Measurements from ENCODE around the gene CBFA2T3. TPM values are rescaled to one million over a fixed set of nuclear protein-coding genes. Genes with fewer than 3 reads are reported as not detected.

The CBFA2T3 gene
- polyA plus RNA-seq, 1 experiment, result not detected

GRCh38 chr16:88875703-88876234 lies 101.2 kb downstream of the CBFA2T3 start:
- Histone ChIP-seq H3K27me3 (ENCODE audit: control insufficient read depth, insufficient read depth, low read length) (peaks cover 41% of the 10 kb centered on the region), H3K4me3 (ENCODE audit: low read depth, low read length) (no peak overlapping the region), H3K27ac (ENCODE audit: low read depth, low read length) (no peak overlapping the region), H3K9me3 (ENCODE audit: control insufficient read depth, insufficient read depth, low read length) (peaks cover 4% of the 10 kb centered on the region; the same call in 1 of the 2 replicates)
- ChIA-PET CTCF (no interaction called here), POLR2A (no interaction called here)
- DNase-seq (ENCODE audit: low read depth, low spot score), result no peak
- no peak for TF ChIP-seq CTCF (IDR thresholded peaks at IDR 0.05; ENCODE audit: low read depth, low read length)

- POLR2A ChIA-PET, result no interaction called here
- H3K27me3 ChIP-seq (ENCODE audit: control insufficient read depth, insufficient read depth, low read length), result peaks cover 43% of the 10 kb centered on the region
Measured at GRCh38 chr16:88874938-88875599, 101.9 kb downstream of the CBFA2T3 start.

GRCh38 chr16:88872650-88873331 lies 104.2 kb downstream of the CBFA2T3 start:
- Histone ChIP-seq H3K27ac (ENCODE audit: low read depth, low read length) (no peak overlapping the region), H3K9me3 (ENCODE audit: control insufficient read depth, insufficient read depth, low read length) (peaks cover 4% of the 10 kb centered on the region; the same call in 1 of the 2 replicates), H3K27me3 (ENCODE audit: control insufficient read depth, insufficient read depth, low read length) (peaks cover 41% of the 10 kb centered on the region), H3K4me3 (ENCODE audit: low read depth, low read length) (no peak overlapping the region)
- TF ChIP-seq CTCF (IDR thresholded peaks at IDR 0.05; ENCODE audit: low read depth, low read length), result no peak
- no peak for DNase-seq (ENCODE audit: low read depth, low spot score)
- POLR2A ChIA-PET, result no interaction called here
- CTCF ChIA-PET, result no interaction called here

More at GRCh38 chr16:88874938-88875599, 101.9 kb downstream of the CBFA2T3 start:
- Histone ChIP-seq H3K27ac (ENCODE audit: low read depth, low read length) (no peak overlapping the region), H3K4me3 (ENCODE audit: low read depth, low read length) (no peak overlapping the region), H3K9me3 (ENCODE audit: control insufficient read depth, insufficient read depth, low read length) (peaks cover 4% of the 10 kb centered on the region; the same call in 1 of the 2 replicates)
- CTCF ChIA-PET, result no interaction called here
- no peak for TF ChIP-seq CTCF (IDR thresholded peaks at IDR 0.05; ENCODE audit: low read depth, low read length)
- DNase-seq (ENCODE audit: low read depth, low spot score), result no peak

- Histone ChIP-seq H3K9me3 (ENCODE audit: control insufficient read depth, insufficient read depth, low read length) (peaks cover 4% of the 10 kb centered on the region; the same call in 1 of the 2 replicates), H3K27ac (ENCODE audit: low read depth, low read length) (no peak overlapping the region), H3K27me3 (ENCODE audit: control insufficient read depth, insufficient read depth, low read length) (peaks cover 38% of the 10 kb centered on the region), H3K4me3 (ENCODE audit: low read depth, low read length) (no peak overlapping the region)
- no peak for DNase-seq (ENCODE audit: low read depth, low spot score)
- POLR2A ChIA-PET, result no interaction called here
- CTCF ChIA-PET, result no interaction called here
- no peak for TF ChIP-seq CTCF (IDR thresholded peaks at IDR 0.05; ENCODE audit: low read depth, low read length)
Measured at GRCh38 chr16:88871730-88872416, 105.1 kb downstream of the CBFA2T3 start.

Data from AG04450 (cell line).